ENCODE data around the gene SELENON.

Gene SELENON

DNA sequence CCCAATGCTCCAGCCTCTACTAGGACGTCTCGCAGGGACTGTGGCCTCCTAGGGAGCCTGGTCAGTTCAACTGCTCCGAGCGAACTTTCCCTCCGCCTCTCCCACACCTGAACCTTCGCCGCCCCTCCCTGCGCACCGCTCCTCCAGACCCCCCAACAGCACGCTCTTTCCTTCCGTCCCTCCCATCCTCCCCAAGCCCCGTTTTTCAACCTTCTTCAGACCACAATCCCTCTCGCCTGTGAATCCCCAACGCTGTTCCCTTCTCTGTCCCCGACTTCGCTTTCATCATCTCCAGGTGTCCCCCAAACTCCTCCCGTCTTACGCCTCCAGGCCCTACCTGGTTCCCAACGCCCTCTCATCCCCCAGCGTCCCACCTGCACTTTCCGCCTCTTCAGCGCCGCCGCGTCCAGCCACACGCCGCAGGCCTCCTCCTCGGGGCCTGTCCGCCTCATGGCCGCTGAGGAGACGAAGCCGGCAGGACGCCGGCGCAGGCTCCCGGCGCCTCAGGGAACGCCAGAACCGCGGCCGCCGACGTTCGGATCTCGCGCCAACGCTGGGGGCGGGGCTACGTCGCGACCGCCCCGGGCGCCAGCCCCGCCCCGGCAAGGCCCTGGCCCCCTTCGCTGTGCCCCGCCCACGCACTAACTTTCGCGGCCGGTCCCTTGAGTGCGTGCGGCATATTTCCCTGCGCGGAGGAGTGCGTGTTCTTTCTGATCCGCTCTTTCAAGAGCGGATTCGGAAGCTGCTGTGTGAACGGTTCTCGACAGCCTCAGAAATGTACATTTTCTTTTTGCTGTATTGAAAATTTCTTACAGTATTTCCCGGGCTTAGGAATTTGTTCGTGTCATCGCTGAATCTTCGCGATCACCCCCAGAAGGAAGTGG, 59.2 kb downstream of the SELENON start, which contains the start of gene AUNIP:
Gene AUNIP (minus strand): TSS at position 552 of the 884 bp plus-strand sequence. CDS start 100 bp downstream, at position 452.
- Histone ChIP-seq H3K4ac (ENCODE audit: low read length) (no peak within 1 kb of the TSS), H2BK15ac (ENCODE audit: low read length) (peak within 1 kb of the TSS; percentile 2), H3K36me3 (replicated peaks in 1 of 2; ENCODE audit: control insufficient read depth in 2 of 2, insufficient read depth in 2 of 2, low read length in 2 of 2) (peaks cover 2 to 15% of the 10 kb centered on the region in 2 donors), H4K91ac (ENCODE audit: low read depth, low read length, poor library complexity) (no peak within 1 kb of the TSS), H3K4me2 (ENCODE audit: insufficient read depth, low read length, poor library complexity, severe bottlenecking) (peak within 1 kb of the TSS; percentile 98), H3K4me3 (ENCODE audit: low read length in 2 of 2) (peak within 1 kb of the TSS; percentile 92), H3K79me1 (ENCODE audit: low read depth, low read length) (no peaks in the 10 kb centered on the region), H3K23ac (ENCODE audit: low read depth, low read length, poor library complexity) (peak within 1 kb of the TSS; percentile 90), H2BK5ac (ENCODE audit: low read length) (no peak within 1 kb of the TSS), H2BK12ac (ENCODE audit: low read length) (no peak within 1 kb of the TSS), H2AFZ (ENCODE audit: low read length) (peak within 1 kb of the TSS; percentile 93), H3K27me3 (ENCODE audit: control insufficient read depth in 3 of 3, insufficient read depth in 3 of 3, low read depth in 1 of 3, low read length in 3 of 3) (no peaks in the 10 kb centered on the region), H2BK120ac (ENCODE audit: low read depth, low read length) (no peak within 1 kb of the TSS), H3K4me1 (ENCODE audit: control insufficient read depth in 2 of 2, insufficient read depth in 1 of 2, low read depth in 1 of 2, low read length in 2 of 2) (peaks cover 3 to 6% of the 10 kb centered on the region in 2 donors), H3K27ac (replicated peaks; ENCODE audit: low read length) (no peak within 1 kb of the TSS), H3K9ac (ENCODE audit: low read depth, low read length, poor library complexity) (peak within 1 kb of the TSS; percentile 98), H3K9me3 (replicated peaks in 1 of 2; ENCODE audit: control insufficient read depth in 2 of 2, insufficient read depth in 1 of 2, low read depth in 1 of 2, low read length in 2 of 2) (no peaks in the 10 kb centered on the region), H2AK5ac (ENCODE audit: low read depth, low read length) (no peak within 1 kb of the TSS), H3K14ac (ENCODE audit: low read length) (no peak within 1 kb of the TSS), H3K18ac (ENCODE audit: low read length) (peak within 1 kb of the TSS; percentile 88), H4K8ac (ENCODE audit: low read depth, low read length) (no peak within 1 kb of the TSS)
- peak; percentile 82 for DNase-seq (ENCODE audit: low spot score)
- no CpG with 5 or more reads among the region's 77 CpGs for WGBS, 2 donors (ENCODE audit: extremely low coverage in 2 of 2, insufficient read length in 2 of 2, insufficient replicate concordance in 1 of 2)

DNA sequence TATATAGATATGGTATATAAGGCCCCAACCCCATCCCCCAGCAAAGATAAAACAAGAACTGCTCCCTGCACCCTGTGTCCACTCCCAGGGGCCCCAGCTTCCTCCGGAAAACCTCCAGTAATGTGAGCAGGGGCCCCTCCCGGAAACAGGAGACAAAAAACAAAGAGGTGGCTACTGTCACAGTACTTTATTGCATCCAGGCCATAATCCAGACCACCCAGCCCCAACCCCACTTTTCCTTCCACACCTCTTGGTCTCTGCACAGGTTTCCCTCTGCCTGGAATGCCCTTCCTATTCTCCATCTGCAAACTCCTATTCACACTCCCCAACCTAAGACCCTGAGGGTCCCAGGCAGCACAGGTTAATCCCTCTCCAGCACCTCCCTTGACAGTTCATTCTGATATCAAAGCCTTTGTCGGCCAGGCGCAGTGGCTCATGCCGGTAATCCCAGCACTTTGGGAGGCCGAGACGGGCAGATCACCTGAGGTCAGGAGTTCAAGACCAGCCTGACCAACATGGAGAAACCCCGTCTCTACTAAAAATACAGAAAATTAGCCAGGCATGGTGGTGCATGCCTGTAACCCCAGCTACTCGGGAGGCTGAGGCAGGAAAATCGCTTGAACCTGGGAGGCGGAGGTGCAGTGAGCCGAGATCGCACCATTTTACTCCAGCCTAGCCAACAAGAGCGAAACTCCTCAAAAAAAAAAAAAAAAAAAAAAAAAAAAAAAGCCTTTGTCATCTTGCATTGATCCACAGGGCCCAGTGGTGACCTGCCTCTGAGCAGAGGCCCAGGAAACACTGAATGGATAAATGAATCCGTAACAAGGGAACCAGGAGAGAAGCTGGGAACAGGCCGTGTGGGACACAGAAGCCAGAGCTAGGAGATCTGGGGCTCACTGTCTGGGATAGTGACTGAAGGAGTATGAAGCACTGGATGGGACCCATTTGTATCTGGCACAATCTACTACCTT, 61.6 kb downstream of the SELENON start:
- no peak overlapping the region for H3K9ac ChIP-seq (ENCODE audit: low read depth, low read length, poor library complexity)
- no CpG with 5 or more reads among the region's 16 CpGs for WGBS, 2 donors (ENCODE audit: extremely low coverage in 2 of 2, insufficient read length in 2 of 2, insufficient replicate concordance in 1 of 2)

DNA sequence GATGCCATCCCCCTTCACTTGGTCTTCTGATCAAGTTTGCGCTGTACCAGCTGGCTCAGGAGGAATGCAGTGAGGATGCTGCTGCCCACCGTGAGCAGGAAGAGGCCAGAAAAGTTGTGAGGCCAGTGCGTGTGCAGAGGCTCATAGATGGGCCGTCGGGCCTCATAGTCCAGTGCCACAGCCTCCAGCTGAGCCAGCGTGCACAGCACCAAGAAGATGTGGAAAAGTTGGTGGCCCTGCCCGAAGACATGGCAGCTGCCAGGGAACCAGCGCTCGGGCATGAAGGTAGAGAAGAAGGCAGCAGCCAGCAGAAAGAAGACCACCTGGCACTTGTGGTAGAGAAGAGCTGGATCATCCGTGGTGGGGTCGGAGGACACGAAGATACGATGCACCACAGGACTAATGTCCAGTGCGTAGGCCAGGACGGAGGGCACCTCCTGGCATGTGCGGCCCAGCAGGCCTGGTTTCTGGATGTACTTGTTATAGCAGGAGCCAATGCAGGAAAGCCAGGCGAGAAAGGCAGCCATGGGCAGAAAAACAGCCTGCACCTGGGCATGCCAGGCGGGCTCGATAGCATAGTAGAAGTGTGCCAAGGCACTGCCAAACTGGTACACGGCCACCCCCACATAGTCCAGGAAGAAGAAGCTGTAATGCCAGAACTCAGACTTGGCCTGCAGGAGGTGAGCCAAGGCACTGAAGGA, 62.9 kb downstream of the SELENON start:
- Histone ChIP-seq H2BK12ac (ENCODE audit: low read length) (no peak overlapping the region), H3K79me1 (ENCODE audit: low read depth, low read length) (no peaks in the 10 kb centered on the region), H3K4me3 (ENCODE audit: low read length in 2 of 2) (peak overlapping the region in 1 of 2 donors; percentile 28), H3K4me1 (ENCODE audit: control insufficient read depth in 2 of 2, insufficient read depth in 1 of 2, low read depth in 1 of 2, low read length in 2 of 2) (peaks cover 7 to 12% of the 10 kb centered on the region in 2 donors), H2AFZ (ENCODE audit: low read length) (no peak overlapping the region), H3K18ac (ENCODE audit: low read length) (no peak overlapping the region), H2BK120ac (ENCODE audit: low read depth, low read length) (no peak overlapping the region), H3K9me3 (replicated peaks in 1 of 2; ENCODE audit: control insufficient read depth in 2 of 2, insufficient read depth in 1 of 2, low read depth in 1 of 2, low read length in 2 of 2) (no peaks in the 10 kb centered on the region), H3K4me2 (ENCODE audit: insufficient read depth, low read length, poor library complexity, severe bottlenecking) (no peak overlapping the region), H3K14ac (ENCODE audit: low read length) (no peak overlapping the region), H4K91ac (ENCODE audit: low read depth, low read length, poor library complexity) (no peak overlapping the region), H3K23ac (ENCODE audit: low read depth, low read length, poor library complexity) (peak overlapping the region; percentile 16), H3K27ac (replicated peaks; ENCODE audit: low read length) (no peak overlapping the region), H2AK5ac (ENCODE audit: low read depth, low read length) (no peak overlapping the region), H4K8ac (ENCODE audit: low read depth, low read length) (no peak overlapping the region), H2BK15ac (ENCODE audit: low read length) (no peak overlapping the region), H3K27me3 (ENCODE audit: control insufficient read depth in 3 of 3, insufficient read depth in 3 of 3, low read depth in 1 of 3, low read length in 3 of 3) (no peaks in the 10 kb centered on the region), H2BK5ac (ENCODE audit: low read length) (no peak overlapping the region), H3K9ac (ENCODE audit: low read depth, low read length, poor library complexity) (peak overlapping the region; percentile 7), H3K4ac (ENCODE audit: low read length) (no peak overlapping the region), H3K36me3 (replicated peaks in 1 of 2; ENCODE audit: control insufficient read depth in 2 of 2, insufficient read depth in 2 of 2, low read length in 2 of 2) (peaks cover 2 to 15% of the 10 kb centered on the region in 2 donors)
- no peak for DNase-seq (ENCODE audit: low spot score)
- WGBS, 2 donors (ENCODE audit: extremely low coverage in 2 of 2, insufficient read length in 2 of 2, insufficient replicate concordance in 1 of 2): no CpG with 5 or more reads among the region's 20 CpGs

More for the DNA sequence above, 61.6 kb downstream of the SELENON start:
- Histone ChIP-seq H3K27me3 (ENCODE audit: control insufficient read depth in 3 of 3, insufficient read depth in 3 of 3, low read depth in 1 of 3, low read length in 3 of 3) (no peaks in the 10 kb centered on the region), H3K23ac (ENCODE audit: low read depth, low read length, poor library complexity) (no peak overlapping the region), H4K91ac (ENCODE audit: low read depth, low read length, poor library complexity) (no peak overlapping the region), H2BK12ac (ENCODE audit: low read length) (no peak overlapping the region), H3K27ac (replicated peaks; ENCODE audit: low read length) (no peak overlapping the region), H3K4me3 (ENCODE audit: low read length in 2 of 2) (no peak overlapping the region), H3K36me3 (replicated peaks in 1 of 2; ENCODE audit: control insufficient read depth in 2 of 2, insufficient read depth in 2 of 2, low read length in 2 of 2) (peaks cover 2 to 15% of the 10 kb centered on the region in 2 donors), H3K4ac (ENCODE audit: low read length) (no peak overlapping the region), H2BK120ac (ENCODE audit: low read depth, low read length) (no peak overlapping the region), H3K4me1 (ENCODE audit: control insufficient read depth in 2 of 2, insufficient read depth in 1 of 2, low read depth in 1 of 2, low read length in 2 of 2) (peaks cover 3 to 6% of the 10 kb centered on the region in 2 donors), H2BK5ac (ENCODE audit: low read length) (no peak overlapping the region), H3K79me1 (ENCODE audit: low read depth, low read length) (no peaks in the 10 kb centered on the region), H3K14ac (ENCODE audit: low read length) (no peak overlapping the region), H4K8ac (ENCODE audit: low read depth, low read length) (no peak overlapping the region), H3K9me3 (replicated peaks in 1 of 2; ENCODE audit: control insufficient read depth in 2 of 2, insufficient read depth in 1 of 2, low read depth in 1 of 2, low read length in 2 of 2) (no peaks in the 10 kb centered on the region), H2AFZ (ENCODE audit: low read length) (no peak overlapping the region), H2BK15ac (ENCODE audit: low read length) (no peak overlapping the region), H3K18ac (ENCODE audit: low read length) (no peak overlapping the region), H3K4me2 (ENCODE audit: insufficient read depth, low read length, poor library complexity, severe bottlenecking) (no peak overlapping the region), H2AK5ac (ENCODE audit: low read depth, low read length) (no peak overlapping the region)
- DNase-seq (ENCODE audit: low spot score): no peak

Data from neuronal stem cell (in vitro differentiated cells).